22Rv1 (cell line): ENCODE measurements around the gene OR9Q1.
"Not testable (repeated sequence)": the region's sequence is repeated elsewhere in the genome, so short reads cannot be mapped to it uniquely, and the experiment has no call there.

ENCODE experiments used
- H3K27ac ChIP-seq: fragments of 450-650 bp; 2 replicates; pipeline ENCODE4 v1.5.1; 2017
- CTCF ChIP-seq: fragments of 450-650 bp; IDR thresholded peaks from 2 replicates; pipeline ENCODE4 v1.5.1; 2017; ENCODE audit warnings: mild to moderate bottlenecking
- ZFX ChIP-seq: fragments of 450-650 bp; IDR thresholded peaks from 2 replicates; pipeline ENCODE4 v1.6.1; 2017; ENCODE audit warnings: antibody characterized with exemption, borderline replicate concordance

The OR9Q1 gene

DNA sequence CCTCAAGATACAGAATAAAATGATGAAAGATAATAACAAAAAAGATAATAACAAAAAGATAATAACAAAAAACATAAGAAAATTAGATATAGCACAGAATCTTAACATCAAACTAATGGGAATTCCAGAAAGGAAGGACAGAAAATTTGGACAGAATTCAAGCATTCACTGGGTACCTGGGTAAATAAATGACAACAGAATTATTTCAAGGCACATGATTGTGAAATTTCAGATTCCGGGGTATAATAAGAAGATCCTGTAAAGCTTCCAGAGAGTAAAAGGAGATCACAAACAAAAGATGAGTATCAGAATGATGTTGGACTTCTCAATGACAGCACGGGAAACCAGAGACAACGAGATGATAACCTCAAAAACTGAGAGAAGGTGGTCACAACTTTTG lies 42.1 kb upstream of the OR9Q1 start:
- TF ChIP-seq CTCF = no peak
- no peak for TF ChIP-seq ZFX
- no peak overlapping the region for H3K27ac ChIP-seq

DNA sequence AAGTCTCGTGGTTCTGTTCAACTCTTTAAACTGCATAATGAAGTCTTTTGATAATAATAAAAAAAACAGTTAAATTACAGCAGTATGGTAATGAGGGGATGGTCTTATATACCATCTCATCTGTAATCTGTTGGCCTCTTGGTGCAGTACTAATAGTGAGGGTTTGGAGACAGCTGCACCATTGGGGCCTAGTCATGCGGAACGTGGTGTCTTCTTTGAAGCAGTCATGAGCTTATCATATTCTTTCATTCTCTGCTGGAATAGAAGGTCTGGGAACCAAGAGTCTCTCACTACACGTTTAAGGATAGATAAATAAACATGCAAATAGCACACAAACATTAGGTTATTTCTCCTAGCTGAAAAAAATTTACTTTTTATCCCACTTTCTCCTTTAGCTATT lies 40.9 kb upstream of the OR9Q1 start:
- TF ChIP-seq ZFX (no peak), CTCF (no peak)
- no peak overlapping the region for H3K27ac ChIP-seq

- no peak overlapping the region for H3K27ac ChIP-seq
- TF ChIP-seq CTCF = no peak
- no peak for TF ChIP-seq ZFX
Observed at GRCh38 chr11:57983191-57983590, 40.5 kb upstream of the OR9Q1 start.

GRCh38 chr11:57999523-57999922 lies 24.2 kb upstream of the OR9Q1 start:
- H3K27ac ChIP-seq = not testable (repeated sequence)

- H3K27ac ChIP-seq = not testable (repeated sequence)
Observed at GRCh38 chr11:58000021-58000420, 23.7 kb upstream of the OR9Q1 start.

DNA sequence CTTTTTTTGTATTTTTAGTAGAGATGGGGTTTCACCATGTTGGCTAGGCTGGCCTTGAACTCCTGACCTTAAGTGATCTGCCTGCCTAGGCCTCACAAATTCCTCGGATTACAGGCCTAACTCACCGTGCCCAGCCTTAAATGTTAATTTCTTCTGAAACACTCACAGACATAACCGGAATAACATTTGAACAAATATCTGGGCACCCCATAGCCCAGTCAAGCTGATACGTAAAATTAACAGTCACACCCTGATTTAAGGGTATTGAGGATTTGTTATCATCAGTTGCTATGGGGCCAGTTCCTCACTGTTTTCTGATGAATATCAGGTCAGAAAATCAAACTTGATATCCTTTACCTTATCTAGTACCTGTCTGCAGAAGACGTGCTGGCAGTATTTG lies 23.0 kb upstream of the OR9Q1 start:
- no peak for TF ChIP-seq ZFX
- no peak for TF ChIP-seq CTCF
- no peak overlapping the region for H3K27ac ChIP-seq

DNA sequence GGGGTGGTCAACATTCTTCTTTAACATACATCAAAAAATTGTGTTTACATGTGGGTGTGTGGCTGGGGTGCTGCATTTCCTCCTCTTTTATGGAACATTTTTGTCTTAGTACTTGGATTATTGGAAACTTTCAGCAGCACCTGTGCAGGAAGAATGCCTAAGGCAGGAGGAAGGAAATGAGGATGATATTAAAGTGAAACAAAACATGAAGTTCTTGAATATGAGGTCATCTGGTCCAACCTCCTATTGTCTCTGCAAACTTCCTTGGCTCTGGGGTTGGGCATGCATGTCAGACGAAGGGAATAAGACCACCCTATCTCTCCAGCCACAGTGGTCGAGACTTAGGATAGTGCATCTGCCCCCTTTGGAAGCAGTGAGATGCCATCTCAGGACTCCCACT lies 20.6 kb upstream of the OR9Q1 start:
- TF ChIP-seq ZFX (no peak), CTCF (no peak)
- H3K27ac ChIP-seq = no peak overlapping the region

- TF ChIP-seq CTCF (no peak), ZFX (no peak)
- no peak overlapping the region for H3K27ac ChIP-seq
Observed at GRCh38 chr11:58003591-58003990, 20.1 kb upstream of the OR9Q1 start.

- TF ChIP-seq ZFX = no peak
- TF ChIP-seq CTCF = no peak
- no peak overlapping the region for H3K27ac ChIP-seq
Observed at GRCh38 chr11:58004664-58005063, 19.0 kb upstream of the OR9Q1 start.
